ENCODE results near the gene TMEM209. TPM values are rescaled to one million over a fixed set of nuclear protein-coding genes. Genes with fewer than 3 reads are reported as not detected.
"Not testable (repeated sequence)": the region's sequence is repeated elsewhere in the genome, so short reads cannot be mapped to it uniquely, and the experiment has no call there.

Gene TMEM209
- total RNA-seq, 2 donors from 2014 or later, result 36.8 to 45.9 TPM

DNA sequence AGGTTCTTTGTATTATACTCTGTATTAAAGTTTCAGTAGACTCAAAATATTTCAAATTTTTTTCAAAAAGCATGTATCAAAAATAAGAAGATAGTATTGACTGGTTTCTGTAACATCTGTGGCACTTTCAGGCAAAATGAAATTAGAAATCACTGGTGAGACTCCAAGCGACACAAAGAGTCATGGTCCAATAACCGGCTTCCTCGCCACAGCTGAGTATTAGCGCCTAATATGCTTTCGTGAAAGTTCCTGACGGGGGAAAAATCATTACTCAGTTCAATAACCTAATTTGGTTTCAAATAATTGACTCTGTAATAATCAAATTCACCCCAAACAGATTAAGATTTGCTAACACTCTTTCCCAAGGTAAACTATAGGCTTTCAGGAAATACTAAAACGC, 13.4 kb downstream of the TMEM209 start:
- no peak for ATAC-seq
- H3K36me3 Mint-ChIP-seq, result peaks cover 5 to 6% of the 10 kb centered on the region in 2 donors
- DNase-seq (ENCODE audit: low spot score in 2 of 2), result no peak

DNA sequence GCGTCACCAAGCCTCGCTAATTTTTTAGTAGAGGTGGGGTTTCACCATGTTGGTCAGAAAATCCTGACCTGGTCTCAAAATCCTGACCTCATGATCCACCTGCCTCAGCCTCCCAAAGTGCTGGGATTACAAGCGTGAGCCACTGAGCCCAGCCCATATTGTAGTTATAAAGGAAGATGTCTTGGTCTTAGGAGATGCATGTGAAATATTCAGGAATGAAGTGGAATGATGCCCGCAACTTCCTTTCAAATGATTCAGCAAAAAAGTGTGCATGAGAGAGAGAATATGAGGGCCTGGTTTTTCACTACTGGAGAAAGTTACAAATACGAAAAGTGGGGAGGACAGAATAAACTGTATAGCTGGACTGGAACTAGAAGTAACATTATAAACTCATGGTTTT, 15.9 kb downstream of the TMEM209 start:
- H3K27ac Mint-ChIP-seq, result no peak overlapping the region
- H3K36me3 Mint-ChIP-seq, result peaks cover 0 to 5% of the 10 kb centered on the region in 2 donors
- no peak for DNase-seq (ENCODE audit: low spot score in 2 of 2)
- no peak for ATAC-seq
- H3K9me3 Mint-ChIP-seq, result no peaks in the 10 kb centered on the region

More for the DNA sequence above, 13.4 kb downstream of the TMEM209 start:
- Mint-ChIP-seq H3K27ac (no peak overlapping the region), H3K9me3 (no peaks in the 10 kb centered on the region)

DNA sequence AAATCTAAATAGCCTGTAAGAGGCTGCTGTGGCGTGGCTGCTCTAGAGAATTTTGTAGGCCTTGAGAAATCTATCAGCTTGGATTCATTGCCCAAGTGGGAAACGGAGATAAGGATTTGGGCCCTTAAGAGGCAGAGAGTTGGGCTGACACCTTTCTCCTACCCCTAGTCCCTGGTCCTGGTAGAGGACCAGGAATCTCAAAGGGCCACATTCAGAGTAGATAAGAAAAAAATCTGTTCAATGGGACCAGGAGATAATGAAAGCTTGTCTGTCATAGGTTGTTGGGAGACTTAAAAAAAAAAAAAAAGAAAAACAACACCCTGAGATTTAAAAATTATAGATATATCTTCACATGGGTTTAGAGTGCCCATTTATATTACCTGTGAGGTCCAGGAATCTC, 17.8 kb downstream of the TMEM209 start:
- no peak for ATAC-seq
- no peak overlapping the region for H3K27ac Mint-ChIP-seq

DNA sequence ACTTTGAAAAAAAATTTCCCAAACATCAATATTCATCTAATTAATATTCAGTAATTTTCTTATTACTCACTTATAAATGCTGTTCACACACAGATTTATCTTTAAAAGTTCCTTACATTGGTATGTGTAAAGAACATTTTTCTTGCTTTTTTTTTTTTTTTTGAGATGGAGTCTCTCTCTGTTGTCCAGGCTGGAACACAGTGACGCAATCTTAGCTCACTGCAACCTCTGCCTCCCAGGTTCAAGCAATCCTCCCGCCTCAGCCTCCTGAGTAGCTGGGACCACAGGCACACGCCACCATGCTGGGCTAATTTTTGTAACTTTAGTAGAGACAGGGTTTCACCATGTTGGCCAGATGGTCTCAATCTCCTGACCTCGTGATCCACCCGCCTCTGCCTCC, 20.9 kb downstream of the TMEM209 start:
- not testable (repeated sequence) for H3K27ac Mint-ChIP-seq; ATAC-seq; DNase-seq (ENCODE audit: low spot score in 2 of 2); H3K9me3 Mint-ChIP-seq
- H3K36me3 Mint-ChIP-seq, result peaks cover 9 to 25% of the 10 kb centered on the region in 2 donors

More for the DNA sequence above, 17.8 kb downstream of the TMEM209 start:
- Mint-ChIP-seq H3K36me3 (peaks cover 9 to 14% of the 10 kb centered on the region in 2 donors), H3K9me3 (no peaks in the 10 kb centered on the region)
- DNase-seq (ENCODE audit: low spot score in 2 of 2), result no peak

DNA sequence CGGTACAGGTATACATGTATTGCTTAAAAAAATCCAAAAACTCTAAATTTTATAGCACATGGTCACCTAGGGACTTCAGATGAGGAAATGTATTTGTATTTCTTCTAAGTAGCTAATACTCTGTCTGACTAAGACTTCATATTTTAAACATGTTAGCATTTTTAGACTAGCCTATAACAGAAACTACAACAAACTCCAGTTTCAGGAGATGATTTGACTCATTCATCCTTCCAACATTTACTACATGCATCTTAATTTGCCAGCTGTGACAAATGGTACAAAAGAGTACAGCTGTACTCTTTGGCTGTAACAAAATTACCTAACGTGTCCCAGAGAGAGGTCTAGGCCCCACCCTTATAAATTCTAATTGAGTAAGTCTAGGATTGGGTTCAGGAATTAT, 22.2 kb downstream of the TMEM209 start:
- H3K27ac Mint-ChIP-seq, result peak overlapping the region; percentile 37 to 91

DNA sequence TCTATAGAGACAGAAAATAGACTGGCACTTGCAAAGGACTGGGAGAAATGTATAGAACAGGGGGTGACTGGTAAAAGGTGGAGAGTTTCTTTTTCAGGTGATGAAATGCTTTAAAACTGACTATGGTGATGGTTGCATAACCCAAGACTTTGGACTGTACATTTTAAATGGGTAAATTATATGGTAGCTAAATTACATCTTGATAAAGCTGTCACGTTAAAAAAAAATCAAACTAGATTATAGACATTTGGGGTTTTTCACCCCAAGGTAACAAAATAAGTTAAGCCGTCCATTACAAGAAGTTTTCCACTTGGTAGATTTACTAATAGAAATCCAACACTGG, 24.0 kb downstream of the TMEM209 start:
- H3K27ac Mint-ChIP-seq, result peak overlapping the region; percentile 59 to 97
- H3K36me3 Mint-ChIP-seq, result peaks cover 9 to 31% of the 10 kb centered on the region in 2 donors
- no peak for DNase-seq (ENCODE audit: low spot score in 2 of 2)
- H3K9me3 Mint-ChIP-seq, result no peaks in the 10 kb centered on the region
- ATAC-seq, result no peak

More for the DNA sequence above, 22.2 kb downstream of the TMEM209 start:
- DNase-seq (ENCODE audit: low spot score in 2 of 2), result no peak
- H3K9me3 Mint-ChIP-seq, result no peaks in the 10 kb centered on the region
- ATAC-seq, result peak; percentile 13 to 46
- H3K36me3 Mint-ChIP-seq, result peaks cover 9 to 31% of the 10 kb centered on the region in 2 donors

DNA sequence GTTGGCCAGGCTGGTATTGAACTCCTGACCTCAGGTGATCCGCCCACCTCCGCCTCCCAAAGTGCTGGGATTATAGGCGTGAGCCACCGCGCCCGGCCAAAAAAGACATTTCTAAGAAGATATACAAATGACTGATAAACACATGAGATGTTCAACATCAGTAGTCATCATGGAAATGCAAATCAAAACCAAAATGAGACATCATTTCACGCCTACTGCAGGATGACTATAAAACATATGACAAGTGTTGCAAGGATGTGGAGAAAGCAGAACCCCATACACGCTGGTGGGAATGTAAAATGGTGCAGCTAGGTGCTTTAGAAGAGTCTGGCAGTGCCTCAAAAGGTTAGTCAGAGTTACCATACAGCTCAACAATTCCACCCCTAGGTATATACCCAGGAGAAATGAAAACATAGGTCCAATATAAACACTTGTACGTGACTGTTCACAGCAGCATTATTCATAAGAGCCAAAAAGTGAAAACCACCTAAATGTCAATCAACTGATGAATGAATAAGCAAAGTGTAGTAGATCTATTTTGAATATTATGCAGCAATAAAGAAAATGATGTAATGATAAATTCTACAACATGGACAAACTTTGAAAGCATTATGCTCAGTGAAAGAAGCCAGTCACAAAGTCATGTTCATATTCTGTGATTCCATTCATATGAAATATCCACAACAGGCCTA, 24.5 kb downstream of the TMEM209 start:
- Mint-ChIP-seq H3K9me3 (no peaks in the 10 kb centered on the region), H3K36me3 (peaks cover 9 to 31% of the 10 kb centered on the region in 2 donors), H3K27ac (peak overlapping the region; percentile 59 to 97)
- peak in 1 of 2 donors; percentile 54 for DNase-seq (ENCODE audit: low spot score in 2 of 2)
- ATAC-seq, result peak; percentile 98 to 99

DNA sequence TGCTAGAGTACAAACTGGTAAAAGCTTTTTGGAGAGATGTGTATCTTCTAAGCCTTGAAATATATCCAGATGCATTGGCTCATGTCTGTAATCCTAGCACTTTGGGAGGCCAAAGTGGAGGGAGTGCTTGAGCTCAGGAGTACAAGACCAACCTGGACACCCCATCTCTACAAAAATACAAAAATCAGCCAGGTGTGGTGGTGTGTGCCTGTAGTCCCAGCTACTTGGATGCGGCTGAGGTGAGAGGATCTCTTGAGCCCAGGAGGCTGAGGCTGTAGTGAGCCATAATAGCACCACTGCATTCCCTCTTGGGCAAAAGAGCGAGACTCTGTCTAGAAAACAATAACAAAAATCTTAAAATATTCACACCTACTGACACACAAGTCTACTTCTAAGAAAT, 25.6 kb downstream of the TMEM209 start:
- no peak for DNase-seq (ENCODE audit: low spot score in 2 of 2)
- peaks cover 9 to 31% of the 10 kb centered on the region in 2 donors for H3K36me3 Mint-ChIP-seq
- ATAC-seq, result no peak
- no peak overlapping the region for H3K27ac Mint-ChIP-seq
- H3K9me3 Mint-ChIP-seq, result no peaks in the 10 kb centered on the region

DNA sequence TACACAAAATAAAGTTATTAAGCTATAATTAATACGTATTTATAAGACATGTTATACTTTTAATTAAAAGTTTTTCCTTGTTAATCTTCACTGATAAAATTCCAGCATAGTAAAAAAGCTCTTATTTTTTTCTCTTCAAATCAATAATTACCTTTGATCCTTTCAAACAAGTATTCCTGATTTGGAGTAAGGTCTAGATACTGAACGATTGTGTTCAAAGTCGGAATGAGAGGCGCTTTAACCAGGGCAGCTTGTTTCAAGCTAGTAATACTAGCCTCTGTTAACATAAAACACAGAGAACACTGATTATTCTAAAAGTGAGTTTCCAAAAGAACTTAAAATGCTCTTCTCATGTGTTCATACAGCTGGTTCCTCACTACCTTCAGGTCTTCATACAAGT, 27.0 kb downstream of the TMEM209 start:
- Mint-ChIP-seq H3K27ac (peak overlapping the region in 1 of 2 donors; percentile 17), H3K36me3 (peaks cover 5 to 30% of the 10 kb centered on the region in 2 donors), H3K9me3 (no peaks in the 10 kb centered on the region)
- no peak for ATAC-seq
- DNase-seq (ENCODE audit: low spot score in 2 of 2), result no peak

DNA sequence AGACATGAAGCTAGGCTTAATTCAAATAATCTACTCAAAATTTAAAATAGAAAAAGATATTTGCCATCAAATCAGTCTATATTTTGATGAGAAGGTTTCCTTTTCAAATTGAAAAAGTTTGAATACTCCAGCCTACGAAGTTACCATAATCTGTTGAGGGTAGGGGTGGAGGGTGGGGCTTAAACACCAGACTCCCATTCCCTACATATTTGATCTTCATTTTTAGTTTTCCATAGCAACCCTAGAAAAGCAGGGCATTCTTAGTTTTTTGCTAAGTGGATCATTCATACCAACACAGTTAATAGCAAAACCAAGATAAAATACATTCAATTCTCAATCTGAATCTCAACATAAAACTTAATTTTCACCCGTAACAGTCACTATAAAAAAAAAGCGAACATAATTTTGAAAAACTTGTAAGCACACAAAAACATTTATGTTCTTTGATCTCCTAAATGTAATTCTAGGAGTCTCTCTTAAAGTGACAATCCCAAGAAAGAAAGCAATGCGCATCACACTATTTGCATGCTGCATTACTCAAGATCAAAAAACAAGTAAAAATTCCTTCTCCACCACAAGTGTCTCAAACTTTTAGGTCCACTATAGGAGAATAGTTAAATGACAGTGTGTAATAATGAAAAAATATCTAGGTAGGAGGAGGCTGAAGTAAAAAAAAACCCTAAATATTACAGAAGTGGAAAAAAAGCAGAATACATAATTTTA, 30.8 kb downstream of the TMEM209 start:
- no peaks in the 10 kb centered on the region for H3K9me3 Mint-ChIP-seq
- peaks cover 11 to 26% of the 10 kb centered on the region in 2 donors for H3K36me3 Mint-ChIP-seq
- ATAC-seq (no peak), DNase-seq (ENCODE audit: low spot score in 2 of 2) (no peak)
- no peak overlapping the region for H3K27ac Mint-ChIP-seq

DNA sequence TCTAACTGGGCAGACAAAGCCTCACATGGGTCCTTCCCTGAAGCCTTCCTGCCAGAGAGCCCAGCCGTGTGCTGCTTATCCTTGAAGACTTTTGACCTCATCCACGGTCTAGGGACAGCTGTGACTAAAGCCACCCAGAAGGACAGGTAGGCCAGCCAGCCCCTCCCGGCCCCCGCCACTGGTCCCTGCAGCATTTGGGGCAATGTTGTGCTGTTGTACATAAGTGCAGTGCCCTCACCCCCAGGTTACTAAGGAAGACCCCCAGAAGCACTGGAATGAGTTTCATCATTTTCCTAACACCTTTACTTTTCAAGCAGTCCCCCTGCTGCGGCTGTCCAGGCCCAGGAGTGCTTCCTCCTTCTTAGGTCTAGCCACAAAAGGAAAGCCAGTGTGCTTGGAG, 43.0 kb downstream of the TMEM209 start:
- DNase-seq (ENCODE audit: low spot score in 2 of 2), result no peak
- no peak overlapping the region for H3K27ac Mint-ChIP-seq
- peaks cover 51 to 64% of the 10 kb centered on the region in 2 donors for H3K36me3 Mint-ChIP-seq
- H3K9me3 Mint-ChIP-seq, result peaks cover 3 to 12% of the 10 kb centered on the region in 2 donors
- no peak for ATAC-seq

DNA sequence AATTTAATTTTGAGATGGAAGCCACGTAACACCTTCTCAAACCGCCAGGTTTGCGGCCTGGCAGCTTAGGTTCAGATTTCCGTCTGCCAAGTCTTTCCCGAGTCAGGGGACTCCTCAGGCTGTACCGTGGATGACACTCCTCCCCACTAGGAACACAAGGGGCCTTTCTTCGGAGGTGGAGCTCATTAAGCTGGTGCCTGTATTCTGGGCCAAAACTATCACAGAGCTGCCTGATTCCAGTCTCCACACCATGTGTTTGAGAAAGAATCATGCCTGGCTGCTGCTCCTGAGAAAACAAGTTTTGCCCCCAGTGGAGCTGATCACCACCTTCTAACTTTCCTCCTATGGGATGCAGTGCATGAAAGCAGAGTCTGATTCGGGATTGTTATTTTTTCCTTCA, 44.8 kb downstream of the TMEM209 start:
- DNase-seq (ENCODE audit: low spot score in 2 of 2), result no peak
- Mint-ChIP-seq H3K27ac (no peak overlapping the region), H3K9me3 (peaks cover 3 to 12% of the 10 kb centered on the region in 2 donors), H3K36me3 (peaks cover 53 to 65% of the 10 kb centered on the region in 2 donors)
- no peak for ATAC-seq

DNA sequence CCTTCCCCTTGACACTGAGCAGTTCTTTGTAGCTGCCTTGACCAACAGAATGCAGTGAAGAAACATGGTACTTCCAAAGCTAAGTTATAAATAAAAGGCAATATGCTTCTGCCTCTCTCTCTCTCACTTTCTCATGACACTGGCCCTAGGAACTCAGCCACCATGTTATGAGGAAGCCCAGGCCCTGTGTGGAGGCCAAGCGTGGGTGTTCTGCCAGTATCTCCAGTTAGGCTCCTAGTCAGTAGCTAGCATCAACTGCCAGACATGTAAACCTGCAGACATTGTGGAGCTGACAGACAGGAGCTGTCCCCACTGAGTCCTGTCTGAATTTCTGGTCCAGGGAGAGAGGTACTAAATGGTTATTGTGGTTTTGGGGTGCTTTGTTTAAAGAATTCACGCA, 45.2 kb downstream of the TMEM209 start:
- peaks cover 3 to 12% of the 10 kb centered on the region in 2 donors for H3K9me3 Mint-ChIP-seq
- no peak overlapping the region for H3K27ac Mint-ChIP-seq
- peaks cover 53 to 65% of the 10 kb centered on the region in 2 donors for H3K36me3 Mint-ChIP-seq
- ATAC-seq (no peak), DNase-seq (ENCODE audit: low spot score in 2 of 2) (no peak)

DNA sequence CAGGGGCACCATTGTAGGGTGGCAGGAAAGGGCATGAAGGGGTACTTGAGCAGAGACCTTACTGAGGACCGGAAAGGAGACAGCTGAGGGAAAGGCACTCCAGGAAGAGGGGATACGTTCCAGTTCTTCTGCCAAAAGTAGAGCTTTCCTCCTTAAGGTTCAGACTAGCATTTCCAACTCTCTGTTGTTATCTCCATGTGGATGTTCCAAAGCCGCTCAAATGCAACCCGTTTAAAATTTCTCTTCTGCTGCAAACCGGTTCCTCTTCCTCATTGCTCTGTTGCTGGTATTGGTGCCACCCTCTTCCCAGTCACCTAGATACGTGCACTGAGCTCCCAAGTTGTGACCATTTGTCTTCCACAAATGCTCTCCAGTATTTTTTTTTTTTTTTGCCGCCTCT, 47.5 kb downstream of the TMEM209 start:
- no peak for ATAC-seq
- Mint-ChIP-seq H3K27ac (no peak overlapping the region), H3K36me3 (peaks cover 44 to 56% of the 10 kb centered on the region in 2 donors), H3K9me3 (peaks cover 3 to 12% of the 10 kb centered on the region in 2 donors)
- DNase-seq (ENCODE audit: low spot score in 2 of 2), result no peak

DNA sequence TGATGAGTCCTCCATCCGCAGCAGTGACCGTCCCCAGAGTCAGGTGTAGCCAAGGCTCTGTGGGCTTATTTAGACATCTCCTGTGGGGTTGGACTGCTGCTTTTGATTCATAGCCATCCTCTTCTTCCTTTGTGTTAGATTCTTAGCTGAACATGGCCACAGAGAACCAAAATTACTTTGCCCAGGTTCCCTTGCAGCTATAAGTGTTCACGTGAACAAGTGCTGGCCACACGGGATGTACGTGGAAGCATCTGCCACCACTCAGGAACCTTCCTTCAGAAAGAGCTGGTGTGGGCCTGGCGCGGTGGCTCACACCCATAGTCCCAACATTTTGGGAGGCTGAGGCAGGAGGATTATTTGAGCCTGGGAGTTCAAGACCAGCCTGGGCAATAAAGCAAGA, 49.1 kb downstream of the TMEM209 start:
- no peak for DNase-seq (ENCODE audit: low spot score in 2 of 2)
- Mint-ChIP-seq H3K36me3 (peaks cover 32 to 41% of the 10 kb centered on the region in 2 donors), H3K9me3 (peaks cover 3 to 12% of the 10 kb centered on the region in 2 donors), H3K27ac (no peak overlapping the region)
- no peak for ATAC-seq

DNA sequence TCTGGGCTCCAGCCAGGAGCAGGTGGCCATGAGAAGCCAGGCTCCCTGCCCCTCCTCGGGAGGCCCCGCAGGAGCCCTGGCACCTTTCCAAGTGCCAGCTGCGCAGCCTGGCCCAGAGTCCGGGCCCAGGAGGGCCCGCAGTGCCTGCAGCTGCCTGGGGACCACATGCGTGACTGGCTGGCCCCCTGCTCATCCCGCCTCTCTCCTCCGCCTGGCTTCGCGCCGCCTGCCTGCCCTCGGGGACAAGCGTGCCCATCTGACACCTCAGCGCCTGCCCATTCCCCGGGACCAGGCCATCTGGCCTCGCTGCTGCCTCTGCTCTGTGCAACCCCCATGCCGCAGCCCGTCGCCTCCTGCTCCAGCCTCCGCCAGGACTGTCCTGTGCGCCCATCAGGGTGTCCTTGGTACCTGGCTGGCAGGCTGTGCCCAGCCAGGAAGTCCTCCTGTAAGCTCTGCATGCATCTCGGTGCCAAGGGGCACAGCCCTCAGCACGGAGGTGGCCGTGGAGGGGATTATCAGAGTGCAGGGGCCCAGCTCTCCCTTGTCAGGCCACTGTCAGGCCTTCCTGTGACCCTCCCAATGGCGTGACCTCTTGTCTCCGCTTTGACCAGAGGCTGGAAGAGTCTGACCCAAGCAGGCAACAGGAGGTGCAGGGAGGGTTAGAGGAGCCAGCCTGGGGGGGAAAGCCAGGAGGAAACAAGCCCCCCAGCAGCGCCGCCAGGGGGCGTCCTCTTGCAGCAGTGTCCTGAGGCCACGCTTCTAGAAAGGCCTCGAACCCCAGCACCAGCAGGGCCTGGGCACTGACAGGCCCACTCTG, 50.5 kb downstream of the TMEM209 start:
- Mint-ChIP-seq H3K36me3 (peaks cover 20 to 26% of the 10 kb centered on the region in 2 donors), H3K27ac (no peak overlapping the region), H3K9me3 (peaks cover 0 to 12% of the 10 kb centered on the region in 2 donors)
- DNase-seq (ENCODE audit: low spot score in 2 of 2) (no peak), ATAC-seq (no peak)

DNA sequence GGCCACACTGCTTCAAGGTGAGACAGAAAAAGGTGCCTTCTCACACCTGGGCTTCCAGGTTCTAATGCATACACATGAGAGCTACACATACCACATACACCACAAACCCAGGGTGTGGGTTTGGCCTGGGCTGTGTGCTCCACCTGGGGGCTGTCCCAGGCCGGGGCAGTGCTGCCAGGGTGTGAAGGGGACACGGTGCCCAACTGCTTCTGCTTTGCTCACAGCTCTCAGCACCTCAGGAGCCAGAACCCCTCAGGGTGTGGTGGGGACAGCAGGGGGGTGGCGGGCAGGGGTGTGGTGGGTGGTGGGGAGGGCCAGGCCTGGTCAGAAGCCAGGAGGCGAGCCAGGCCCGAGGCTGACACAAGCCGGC, 51.1 kb downstream of the TMEM209 start:
- ATAC-seq (no peak), DNase-seq (ENCODE audit: low spot score in 2 of 2) (no peak)
- H3K9me3 Mint-ChIP-seq, result peaks cover 0 to 12% of the 10 kb centered on the region in 2 donors
- H3K36me3 Mint-ChIP-seq, result peaks cover 19 to 20% of the 10 kb centered on the region in 2 donors
- no peak overlapping the region for H3K27ac Mint-ChIP-seq

Data from activated naive CD4-positive, alpha-beta T cell treated with anti-CD3 and anti-CD28 coated beads, Interleukin-2, amount 50 U/mL, for 72 hours (primary cell).